ENCODE measurements around the gene FAS.

Gene FAS

DNA sequence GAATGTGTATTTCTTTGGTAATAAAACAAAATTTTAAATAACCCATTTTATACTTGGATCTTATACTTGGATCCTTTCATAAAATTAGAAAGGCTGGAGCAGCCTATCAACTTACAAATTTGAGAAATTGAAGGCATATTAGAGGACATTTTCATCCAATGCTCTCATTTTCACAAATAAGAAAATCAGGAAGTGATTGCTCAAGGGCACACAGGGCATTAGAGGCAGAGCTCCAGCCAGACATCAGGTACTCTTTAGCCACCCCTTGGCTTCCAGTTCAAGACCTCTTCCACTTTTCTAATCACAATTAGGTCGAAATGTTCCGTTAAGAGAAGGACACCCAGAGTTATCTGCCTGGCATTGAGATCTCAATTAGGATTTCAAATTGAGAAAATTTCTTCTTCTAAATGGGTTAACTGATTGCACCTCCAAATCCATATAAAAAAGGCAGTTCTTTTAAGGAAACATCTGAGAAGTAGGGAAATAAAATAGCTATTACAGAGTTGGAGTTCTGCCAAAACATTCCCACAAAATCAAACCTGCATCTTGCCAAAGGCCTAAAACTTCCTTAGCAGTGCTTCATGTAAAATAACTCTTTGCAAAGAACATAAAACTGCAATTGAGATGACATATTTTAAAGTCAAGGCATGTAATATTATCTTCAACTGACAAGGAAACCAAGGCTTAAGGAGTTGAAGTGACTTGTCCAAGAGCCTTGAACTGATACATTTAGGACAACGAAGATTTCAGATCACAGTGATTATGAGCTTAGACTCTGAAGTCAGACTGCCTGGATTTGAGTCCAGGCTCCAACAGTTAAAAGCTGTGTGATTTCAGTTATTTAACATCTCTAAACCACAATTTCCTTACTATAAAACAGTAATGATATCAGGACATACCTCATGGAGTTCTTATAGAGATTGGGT, 40.4 kb upstream of the FAS start:
- TF ChIP-seq PRDM2 (tag by site-specific recombination; IDR thresholded peaks at IDR 0.05; ENCODE audit: borderline replicate concordance) (no peak), BCL6B (tag by site-specific recombination; IDR thresholded peaks at IDR 0.05) (no peak), ZBTB20 (tag by site-specific recombination; IDR thresholded peaks at IDR 0.05) (no peak), EGR2 (tag by site-specific recombination; IDR thresholded peaks at IDR 0.05; ENCODE audit: low read depth) (no peak), KLF10 (tag by site-specific recombination; IDR thresholded peaks at IDR 0.05) (no peak), YY2 (tag by site-specific recombination; IDR thresholded peaks at IDR 0.05) (no peak), ZBTB1 (tag by site-specific recombination; IDR thresholded peaks at IDR 0.05) (no peak), ZNF645 (tag by site-specific recombination; IDR thresholded peaks at IDR 0.05) (no peak), GFI1B (tag by site-specific recombination; IDR thresholded peaks at IDR 0.05) (0 out of 2 replicates have a peak, but pooled peaks have one; percentile 41), ZNF302 (tag by site-specific recombination; IDR thresholded peaks at IDR 0.05; ENCODE audit: low read depth) (no peak), ZNF266 (tag by site-specific recombination; IDR thresholded peaks at IDR 0.05; ENCODE audit: low read depth) (no peak), SP3 (tag by site-specific recombination; IDR thresholded peaks at IDR 0.05) (no peak), ZXDB (tag by site-specific recombination; IDR thresholded peaks at IDR 0.05) (no peak), ZNF768 (tag by site-specific recombination; IDR thresholded peaks at IDR 0.05) (no peak), ZNF37A (tag by site-specific recombination; IDR thresholded peaks at IDR 0.05) (no peak), KLF17 (tag by site-specific recombination; IDR thresholded peaks at IDR 0.05) (no peak), KLF7 (tag by site-specific recombination; IDR thresholded peaks at IDR 0.05; ENCODE audit: borderline replicate concordance) (no peak), ZNF146 (tag by site-specific recombination; IDR thresholded peaks at IDR 0.05) (no peak), ZNF791 (tag by site-specific recombination; IDR thresholded peaks at IDR 0.05) (no peak), ZBTB17 (tag by site-specific recombination; IDR thresholded peaks at IDR 0.05) (peak; percentile 62; the same call in 1 of the 2 replicates)
- TF ChIP-seq, protein P1, sequence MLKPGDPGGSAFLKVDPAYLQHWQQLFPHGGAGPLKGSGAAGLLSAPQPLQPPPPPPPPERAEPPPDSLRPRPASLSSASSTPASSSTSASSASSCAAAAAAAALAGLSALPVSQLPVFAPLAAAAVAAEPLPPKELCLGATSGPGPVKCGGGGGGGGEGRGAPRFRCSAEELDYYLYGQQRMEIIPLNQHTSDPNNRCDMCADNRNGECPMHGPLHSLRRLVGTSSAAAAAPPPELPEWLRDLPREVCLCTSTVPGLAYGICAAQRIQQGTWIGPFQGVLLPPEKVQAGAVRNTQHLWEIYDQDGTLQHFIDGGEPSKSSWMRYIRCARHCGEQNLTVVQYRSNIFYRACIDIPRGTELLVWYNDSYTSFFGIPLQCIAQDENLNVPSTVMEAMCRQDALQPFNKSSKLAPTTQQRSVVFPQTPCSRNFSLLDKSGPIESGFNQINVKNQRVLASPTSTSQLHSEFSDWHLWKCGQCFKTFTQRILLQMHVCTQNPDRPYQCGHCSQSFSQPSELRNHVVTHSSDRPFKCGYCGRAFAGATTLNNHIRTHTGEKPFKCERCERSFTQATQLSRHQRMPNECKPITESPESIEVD (tag by site-specific recombination; IDR thresholded peaks at IDR 0.05) = peak; percentile 70
- Histone ChIP-seq H3K36me3 (ENCODE audit: control insufficient read depth in 2 of 2, insufficient read depth in 1 of 2, low read length in 2 of 2) (no peaks in the 10 kb centered on the region), H3K9me3 (ENCODE audit: control insufficient read depth, insufficient read depth, low read depth, low read length) (no peaks in the 10 kb centered on the region), H3K4me1 (ENCODE audit: control insufficient read depth, insufficient read depth, low read length) (peaks cover 13% of the 10 kb centered on the region), H3K4me3 (ENCODE audit: low read depth, low read length) (no peak overlapping the region), H3K27ac (ENCODE audit: extremely low read depth, low read depth, low read length) (no peak overlapping the region)
- ChIA-PET POLR2A (no interaction called here), CTCF (interaction anchor here (0.6 to 1.2 kb wide), 2 partner anchors 13 to 743 kb away, joined by 3 read pairs; no protein-coding TSS in a partner anchor)
